OCI-LY1 (cell line): ENCODE measurements around the gene ACACA.

Experiments used
- EZH2 ChIP-seq: fragments of 200-600 bp; sonication (generic), shearing (Covaris generic); IDR thresholded peaks from 2 replicates; pipeline ENCODE4 v1.8.0; 2017; ENCODE audit warnings: borderline replicate concordance, mixed run types, mild to moderate bottlenecking, antibody characterized with exemption, low read length, moderate library complexity, mixed read lengths
- TF ChIP-seq, protein P1 (sequence below): fragments of 200-600 bp; sonication (generic), shearing (Covaris generic); IDR thresholded peaks from 2 replicates; pipeline ENCODE4 v1.5.1; 2017; ENCODE audit warnings: mild to moderate bottlenecking, antibody characterized with exemption, low read length, moderate library complexity, mixed read lengths

DNA sequence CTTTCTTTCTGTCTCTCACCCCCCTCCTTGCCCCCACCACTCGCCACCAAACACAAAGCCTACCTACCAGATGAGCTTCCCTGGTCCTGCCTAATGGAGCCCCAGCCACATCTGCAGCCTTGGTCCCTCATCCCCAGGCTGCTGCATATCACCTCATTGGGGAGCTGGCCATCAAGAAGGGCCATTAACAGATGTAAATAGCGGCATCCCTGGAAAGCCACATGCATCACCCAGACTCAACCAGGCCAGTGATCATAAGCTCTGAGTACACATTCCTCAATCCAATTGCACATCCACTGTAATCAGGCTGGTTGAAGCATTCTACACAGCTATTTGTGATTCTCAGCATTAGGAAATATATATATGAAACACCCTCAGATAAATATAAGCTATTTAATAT is 242.6 kb downstream of the ACACA start:
- TF ChIP-seq, protein P1, sequence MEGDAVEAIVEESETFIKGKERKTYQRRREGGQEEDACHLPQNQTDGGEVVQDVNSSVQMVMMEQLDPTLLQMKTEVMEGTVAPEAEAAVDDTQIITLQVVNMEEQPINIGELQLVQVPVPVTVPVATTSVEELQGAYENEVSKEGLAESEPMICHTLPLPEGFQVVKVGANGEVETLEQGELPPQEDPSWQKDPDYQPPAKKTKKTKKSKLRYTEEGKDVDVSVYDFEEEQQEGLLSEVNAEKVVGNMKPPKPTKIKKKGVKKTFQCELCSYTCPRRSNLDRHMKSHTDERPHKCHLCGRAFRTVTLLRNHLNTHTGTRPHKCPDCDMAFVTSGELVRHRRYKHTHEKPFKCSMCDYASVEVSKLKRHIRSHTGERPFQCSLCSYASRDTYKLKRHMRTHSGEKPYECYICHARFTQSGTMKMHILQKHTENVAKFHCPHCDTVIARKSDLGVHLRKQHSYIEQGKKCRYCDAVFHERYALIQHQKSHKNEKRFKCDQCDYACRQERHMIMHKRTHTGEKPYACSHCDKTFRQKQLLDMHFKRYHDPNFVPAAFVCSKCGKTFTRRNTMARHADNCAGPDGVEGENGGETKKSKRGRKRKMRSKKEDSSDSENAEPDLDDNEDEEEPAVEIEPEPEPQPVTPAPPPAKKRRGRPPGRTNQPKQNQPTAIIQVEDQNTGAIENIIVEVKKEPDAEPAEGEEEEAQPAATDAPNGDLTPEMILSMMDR: no peak
- TF ChIP-seq EZH2: no peak
